ENCODE data around the gene CLDN19.
"Not testable (repeated sequence)": the region's sequence is repeated elsewhere in the genome, so short reads cannot be mapped to it uniquely, and the experiment has no call there.

The CLDN19 gene

GRCh38 chr1:42723511-42723910 lies 16.5 kb downstream of the CLDN19 start:
- TF ChIP-seq CTCF (conservative IDR thresholded peaks at IDR 0.05; ENCODE audit: low read length): no peak
- H3K4me3 ChIP-seq (ENCODE audit: low read length): no peak overlapping the region
- DNase-seq (ENCODE audit: low read depth): no peak

GRCh38 chr1:42722403-42722802 lies 17.6 kb downstream of the CLDN19 start:
- not testable (repeated sequence) for DNase-seq (ENCODE audit: low read depth)

GRCh38 chr1:42721926-42722325 lies 18.1 kb downstream of the CLDN19 start:
- no peak for DNase-seq (ENCODE audit: low read depth)
- no peak overlapping the region for H3K4me3 ChIP-seq (ENCODE audit: low read length)
- TF ChIP-seq CTCF (conservative IDR thresholded peaks at IDR 0.05; ENCODE audit: low read length): no peak

More at GRCh38 chr1:42722403-42722802, 17.6 kb downstream of the CLDN19 start:
- not testable (repeated sequence) for H3K4me3 ChIP-seq (ENCODE audit: low read length)

- DNase-seq (ENCODE audit: low read depth): no peak
- H3K4me3 ChIP-seq (ENCODE audit: low read length): no peak overlapping the region
- no peak for TF ChIP-seq CTCF (conservative IDR thresholded peaks at IDR 0.05; ENCODE audit: low read length)
Measured at GRCh38 chr1:42720868-42721267, 19.2 kb downstream of the CLDN19 start.

GRCh38 chr1:42714441-42714840 lies 25.6 kb downstream of the CLDN19 start:
- H3K4me3 ChIP-seq (ENCODE audit: low read length); DNase-seq (ENCODE audit: low read depth): not testable (repeated sequence)

GRCh38 chr1:42713293-42713692 lies 26.7 kb downstream of the CLDN19 start:
- TF ChIP-seq CTCF (conservative IDR thresholded peaks at IDR 0.05; ENCODE audit: low read length): no peak
- H3K4me3 ChIP-seq (ENCODE audit: low read length): no peak overlapping the region
- no peak for DNase-seq (ENCODE audit: low read depth)

GRCh38 chr1:42712808-42713207 lies 27.2 kb downstream of the CLDN19 start:
- not testable (repeated sequence) for DNase-seq (ENCODE audit: low read depth); H3K4me3 ChIP-seq (ENCODE audit: low read length)

- H3K4me3 ChIP-seq (ENCODE audit: low read length): no peak overlapping the region
- TF ChIP-seq CTCF (conservative IDR thresholded peaks at IDR 0.05; ENCODE audit: low read length): no peak
- DNase-seq (ENCODE audit: low read depth): no peak
Measured at GRCh38 chr1:42703888-42704464, 36.1 kb downstream of the CLDN19 start.

- TF ChIP-seq CTCF (conservative IDR thresholded peaks at IDR 0.05; ENCODE audit: low read length): no peak
- DNase-seq (ENCODE audit: low read depth): no peak
- no peak overlapping the region for H3K4me3 ChIP-seq (ENCODE audit: low read length)
Measured at GRCh38 chr1:42700006-42700405, 40.0 kb downstream of the CLDN19 start.
